ENCODE measurements around the gene TDRD10. TPM values are rescaled to one million over a fixed set of nuclear protein-coding genes. Genes with fewer than 3 reads are reported as not detected.

The TDRD10 gene
- total and polyA plus RNA-seq, 2 of the 8 experiments (the other 6 are each of a cell fraction or from before 2014, with no cell fraction given): 0.15 to 0.27 TPM

DNA sequence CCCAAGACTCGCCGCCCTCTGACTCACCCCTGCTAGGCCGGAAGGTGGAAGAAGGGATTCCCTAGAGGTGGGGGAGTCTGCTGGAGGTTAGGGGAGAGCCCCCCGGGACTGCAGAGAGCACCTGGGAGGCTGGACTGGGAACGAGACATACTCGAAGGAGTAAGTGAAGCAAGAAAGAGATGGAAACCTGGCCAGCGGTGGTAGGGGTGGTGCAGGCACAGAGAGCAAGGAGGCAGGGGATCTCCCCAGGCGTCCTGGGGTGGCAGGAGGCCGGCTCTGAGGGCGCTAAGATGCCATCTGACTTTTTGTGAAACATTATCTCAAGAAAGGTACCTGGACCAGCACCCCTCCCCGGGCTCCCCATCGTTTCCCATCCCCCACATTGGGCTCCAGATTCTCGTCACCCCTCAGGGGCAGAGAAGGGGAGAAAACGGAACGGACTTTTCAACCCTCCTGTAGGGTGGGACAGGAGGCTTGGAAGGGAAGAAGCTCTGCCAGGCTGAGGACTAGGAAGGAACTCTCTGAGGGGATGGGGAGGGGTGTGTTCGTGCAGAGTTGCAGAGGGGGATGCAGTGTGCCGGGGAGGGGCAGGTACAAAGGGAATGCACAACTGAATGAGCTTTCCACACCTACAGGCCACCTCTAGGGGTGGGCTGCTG is 66.3 kb downstream of the TDRD10 start:
- Histone ChIP-seq H3K4me1 (replicated peaks in 1 of 4; ENCODE audit: control insufficient read depth in 3 of 4, insufficient read depth in 4 of 4, low read length in 3 of 4) (peaks cover 7 to 21% (median 10%) of the 10 kb centered on the region in 4 experiments; a peak in 6 of 7 replicates), H4K8ac (ENCODE audit: extremely low read depth, insufficient read depth, low read length) (peak overlapping the region; percentile 89; the same call in 1 of the 2 replicates), H4K5ac (ENCODE audit: insufficient read length, low read depth, low read length) (peak overlapping the region; percentile 15), H3K4ac (replicated peaks; ENCODE audit: insufficient read length, low read depth, low read length) (no peak overlapping the region), H4K91ac (replicated peaks; ENCODE audit: insufficient read length, low read length) (no peak overlapping the region), H2AFZ (ENCODE audit: low read length) (0 out of 2 replicates have a peak overlapping the region, but pooled peaks have one; percentile 11), H2AK5ac (ENCODE audit: low read depth, low read length) (0 out of 2 replicates have a peak overlapping the region, but pooled peaks have one; percentile 65), H3K9me3 (ENCODE audit: insufficient read depth in 2 of 2, low read depth in 1 of 2, low read length in 1 of 2) (no peaks in the 10 kb centered on the region), H3K23ac (ENCODE audit: insufficient read length) (no peak overlapping the region), H3K36me3 (ENCODE audit: control insufficient read depth in 2 of 4, insufficient read depth in 4 of 4, low read length in 3 of 4) (peaks cover 0 to 3% (median 0%) of the 10 kb centered on the region in 4 experiments; a peak in 1 of 8 replicates), H2BK120ac (replicated peaks; ENCODE audit: low read depth, low read length) (no peak overlapping the region), H3K56ac (replicated peaks; ENCODE audit: insufficient read length, low read depth, low read length) (no peak overlapping the region), H3K79me1 (ENCODE audit: low read depth, low read length) (no peaks in the 10 kb centered on the region), H3K79me2 (ENCODE audit: control insufficient read depth in 1 of 2, insufficient read depth in 2 of 2, low read length in 2 of 2) (no peaks in the 10 kb centered on the region), H2BK20ac (ENCODE audit: low read length) (no peak overlapping the region), H3K4me2 (ENCODE audit: insufficient read depth in 1 of 2, low read depth in 2 of 2, low read length in 2 of 2) (peak overlapping the region; percentile 86 to 97), H2BK12ac (ENCODE audit: low read depth, low read length) (0 out of 2 replicates have a peak overlapping the region, but pooled peaks have one; percentile 39), H3K23me2 (ENCODE audit: low read depth, low read length) (peaks cover 12% of the 10 kb centered on the region), H3K27me3 (replicated peaks in 1 of 4; ENCODE audit: control insufficient read depth in 3 of 4, extremely low read depth in 1 of 4, insufficient read depth in 3 of 4, low read length in 3 of 4) (peaks cover 0 to 5% (median 0%) of the 10 kb centered on the region in 4 experiments; a peak in 1 of 7 replicates), H3K18ac (ENCODE audit: extremely low read depth, low read length) (no peak overlapping the region), H3K27ac (ENCODE audit: low read depth, low read length) (no peak overlapping the region), H4K20me1 (replicated peaks in 1 of 2; ENCODE audit: control insufficient read depth in 1 of 2, insufficient read depth in 2 of 2, low read length in 2 of 2) (peaks cover 0 to 4% of the 10 kb centered on the region in 2 experiments), H3K9ac (replicated peaks in 1 of 4; ENCODE audit: extremely low read depth in 1 of 4, low read depth in 3 of 4, low read length in 3 of 4) (no peak overlapping the region; a peak in 1 of 7 replicates), H2BK5ac (ENCODE audit: low read depth, low read length) (no peak overlapping the region), H3K14ac (ENCODE audit: insufficient read length) (no peak overlapping the region), H3K4me3 (ENCODE audit: extremely low read depth in 1 of 4, insufficient read depth in 2 of 4, low read depth in 3 of 4, low read length in 4 of 4) (peak overlapping the region; percentile 53 to 74 (median 67)), H2BK15ac (ENCODE audit: low read length) (no peak overlapping the region)
- ChIA-PET POLR2A (ENCODE audit: partially characterized antibody) (interaction anchor here (0.8 to 1.9 kb wide), 8 partner anchors 9 to 393 kb away, joined by 3 to 9 read pairs (median 4); partner anchors contain the start of gene PYGO2), CTCF (ENCODE audit: partially characterized antibody) (interaction anchor here (0.6 to 2.0 kb wide), 7 partner anchors 9 to 978 kb away, joined by 3 to 6 read pairs (median 3); no protein-coding TSS in a partner anchor)
- FAIRE-seq (no peak), DNase-seq (ENCODE audit: low read depth in 1 of 2, low spot score in 2 of 2) (no peak)
- WGBS, 2 experiments (ENCODE audit: extremely low coverage in 1 of 2, insufficient coverage in 1 of 2, insufficient read length in 1 of 2, insufficient replicate concordance in 2 of 2, low coverage in 1 of 2, low lambda C conversion rate in 2 of 2, missing lambda C conversion rate in 1 of 2): 50% methylated on average over 15 of the region's 17 CpGs; no CpG with 5 or more reads in 1 of the 2 experiments
- TF ChIP-seq KDM5A (IDR thresholded peaks at IDR 0.05; ENCODE audit: low read length) (no peak), RNF2 (IDR thresholded peaks at IDR 0.05; ENCODE audit: borderline replicate concordance, low read depth, low read length, missing control alignments, poor library complexity, severe bottlenecking) (no peak), GTF2F1 (IDR thresholded peaks at IDR 0.05; ENCODE audit: borderline replicate concordance, low read depth, low read length) (no peak), ASH2L (IDR thresholded peaks at IDR 0.05; ENCODE audit: low read length) (no peak), TEAD4 (IDR thresholded peaks at IDR 0.05; ENCODE audit: low read depth, low read length) (no peak), HDAC2 (IDR thresholded peaks at IDR 0.05; ENCODE audit: borderline replicate concordance in 1 of 2, low read depth in 2 of 2, low read length in 2 of 2) (no peak), TBP (IDR thresholded peaks at IDR 0.05; ENCODE audit: low read depth, low read length) (no peak), CBX8 (IDR thresholded peaks at IDR 0.05; ENCODE audit: borderline replicate concordance, low read depth, low read length) (no peak), YY1 (IDR thresholded peaks at IDR 0.05; ENCODE audit: low read depth, low read length) (no peak), BRCA1 (IDR thresholded peaks at IDR 0.05; ENCODE audit: low read depth, low read length) (no peak)
- TF ChIP-seq, protein P1, sequence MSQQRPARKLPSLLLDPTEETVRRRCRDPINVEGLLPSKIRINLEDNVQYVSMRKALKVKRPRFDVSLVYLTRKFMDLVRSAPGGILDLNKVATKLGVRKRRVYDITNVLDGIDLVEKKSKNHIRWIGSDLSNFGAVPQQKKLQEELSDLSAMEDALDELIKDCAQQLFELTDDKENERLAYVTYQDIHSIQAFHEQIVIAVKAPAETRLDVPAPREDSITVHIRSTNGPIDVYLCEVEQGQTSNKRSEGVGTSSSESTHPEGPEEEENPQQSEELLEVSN (IDR thresholded peaks at IDR 0.05): no peak

All from H1 (cell line).